Stomach (tissue), 4 donors: ENCODE data around the gene CPXM2.

Source experiments
- POLR2AphosphoS5 ChIP-seq, 3 donors: sonication (generic); formaldehyde crosslinking; IDR thresholded peaks; one replicate each; pipeline ENCODE4 v1.6.1; 2016; ENCODE audit warnings: antibody characterized with exemption in 3 of 3
- TF ChIP-seq, protein P1 (sequence below), 7 experiments: fragments of 450-650 bp in 4 of 7; fragments of 200-600 bp in 3 of 7; sonication (generic) in 3 of 7; IDR thresholded peaks; one replicate each; pipeline ENCODE4 v1.5.1; 2016 to 2019; ENCODE audit warnings: antibody characterized with exemption in 7 of 7, control low read depth in 2 of 7, mild to moderate bottlenecking in 1 of 7

DNA sequence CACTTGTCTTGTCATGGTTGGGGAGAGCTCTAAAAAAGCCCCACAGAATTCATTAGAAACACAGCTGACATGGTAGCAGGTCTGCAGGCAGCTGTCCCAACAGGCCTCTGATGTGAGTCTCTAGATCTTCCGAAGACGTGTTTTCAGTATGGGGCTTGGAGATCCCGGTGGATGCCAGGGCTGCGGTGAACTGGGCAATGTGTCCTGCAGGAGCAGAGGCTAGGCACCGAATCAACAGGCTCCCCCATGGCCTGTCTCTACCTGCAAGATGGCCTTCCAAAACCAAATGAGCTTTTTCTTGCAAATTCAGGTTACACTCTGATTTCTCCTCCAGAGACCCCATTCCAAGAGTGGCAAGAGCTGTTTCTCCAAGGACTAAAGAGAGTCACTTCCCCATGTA lies 2.9 kb downstream of the CPXM2 start:
- no peak for TF ChIP-seq POLR2AphosphoS5 (IDR thresholded peaks at IDR 0.05)
- TF ChIP-seq, protein P1, sequence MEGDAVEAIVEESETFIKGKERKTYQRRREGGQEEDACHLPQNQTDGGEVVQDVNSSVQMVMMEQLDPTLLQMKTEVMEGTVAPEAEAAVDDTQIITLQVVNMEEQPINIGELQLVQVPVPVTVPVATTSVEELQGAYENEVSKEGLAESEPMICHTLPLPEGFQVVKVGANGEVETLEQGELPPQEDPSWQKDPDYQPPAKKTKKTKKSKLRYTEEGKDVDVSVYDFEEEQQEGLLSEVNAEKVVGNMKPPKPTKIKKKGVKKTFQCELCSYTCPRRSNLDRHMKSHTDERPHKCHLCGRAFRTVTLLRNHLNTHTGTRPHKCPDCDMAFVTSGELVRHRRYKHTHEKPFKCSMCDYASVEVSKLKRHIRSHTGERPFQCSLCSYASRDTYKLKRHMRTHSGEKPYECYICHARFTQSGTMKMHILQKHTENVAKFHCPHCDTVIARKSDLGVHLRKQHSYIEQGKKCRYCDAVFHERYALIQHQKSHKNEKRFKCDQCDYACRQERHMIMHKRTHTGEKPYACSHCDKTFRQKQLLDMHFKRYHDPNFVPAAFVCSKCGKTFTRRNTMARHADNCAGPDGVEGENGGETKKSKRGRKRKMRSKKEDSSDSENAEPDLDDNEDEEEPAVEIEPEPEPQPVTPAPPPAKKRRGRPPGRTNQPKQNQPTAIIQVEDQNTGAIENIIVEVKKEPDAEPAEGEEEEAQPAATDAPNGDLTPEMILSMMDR (IDR thresholded peaks at IDR 0.05): no peak
